PFSK-1 (cell line): Measurements from ENCODE around the gene ADRA2A.

Experiments
- FOXP2 ChIP-seq: optimal IDR thresholded peaks from 2 replicates; pipeline ENCODE3; 2011; ENCODE audit warnings: borderline replicate concordance, control low read depth, inconsistent platforms; ENCODE audit not compliant: insufficient read depth; ENCODE audit errors: extremely low read length, extremely low read depth
- POLR2AphosphoS5 ChIP-seq: IDR thresholded peaks from 2 replicates; pipeline ENCODE4 v1.6.1; 2012; ENCODE audit warnings: low read depth, mild to moderate bottlenecking, control low read depth, low read length, moderate library complexity
- REST ChIP-seq, 2 experiments: IDR thresholded peaks; 2 replicates each; pipeline versions ENCODE4 v1.6.1 to v1.8.0; 2011 to 2012; ENCODE audit warnings: low read depth in 2 of 2, low read length in 2 of 2, control low read depth in 1 of 2, inconsistent platforms in 1 of 2, mild to moderate bottlenecking in 1 of 2, moderate library complexity in 1 of 2; ENCODE audit not compliant: insufficient read depth in 1 of 2
- SIN3A ChIP-seq: IDR thresholded peaks from 2 replicates; pipeline ENCODE4 v1.6.1; 2012; ENCODE audit warnings: mild to moderate bottlenecking, low read length, moderate library complexity, borderline replicate concordance; ENCODE audit not compliant: insufficient read depth
- TAF1 ChIP-seq: IDR thresholded peaks from 2 replicates; pipeline ENCODE4 v1.6.1; 2012; ENCODE audit warnings: low read length, control low read depth, borderline replicate concordance; ENCODE audit not compliant: insufficient read depth

Gene ADRA2A

GRCh38 chr10:111113961-111114757 lies 37.3 kb downstream of the ADRA2A start:
- TF ChIP-seq FOXP2 (no peak), TAF1 (no peak), REST (IDR thresholded peaks at IDR 0.05; ENCODE audit: insufficient read depth in 1 of 2, low read depth in 2 of 2, low read length in 2 of 2) (no peak), POLR2AphosphoS5 (no peak), SIN3A (no peak)

- TF ChIP-seq REST (IDR thresholded peaks at IDR 0.05; ENCODE audit: insufficient read depth in 1 of 2, low read depth in 2 of 2, low read length in 2 of 2) (no peak), SIN3A (no peak), FOXP2 (no peak), POLR2AphosphoS5 (no peak), TAF1 (no peak)
Measured at GRCh38 chr10:111114758-111115500, 38.1 kb downstream of the ADRA2A start.

- TF ChIP-seq REST (IDR thresholded peaks at IDR 0.05; ENCODE audit: insufficient read depth in 1 of 2, low read depth in 2 of 2, low read length in 2 of 2): no peak
- TF ChIP-seq SIN3A: no peak
- no peak for TF ChIP-seq FOXP2
- TF ChIP-seq TAF1: no peak
- TF ChIP-seq POLR2AphosphoS5: no peak
Measured at GRCh38 chr10:111116211-111116610, 39.4 kb downstream of the ADRA2A start.

DNA sequence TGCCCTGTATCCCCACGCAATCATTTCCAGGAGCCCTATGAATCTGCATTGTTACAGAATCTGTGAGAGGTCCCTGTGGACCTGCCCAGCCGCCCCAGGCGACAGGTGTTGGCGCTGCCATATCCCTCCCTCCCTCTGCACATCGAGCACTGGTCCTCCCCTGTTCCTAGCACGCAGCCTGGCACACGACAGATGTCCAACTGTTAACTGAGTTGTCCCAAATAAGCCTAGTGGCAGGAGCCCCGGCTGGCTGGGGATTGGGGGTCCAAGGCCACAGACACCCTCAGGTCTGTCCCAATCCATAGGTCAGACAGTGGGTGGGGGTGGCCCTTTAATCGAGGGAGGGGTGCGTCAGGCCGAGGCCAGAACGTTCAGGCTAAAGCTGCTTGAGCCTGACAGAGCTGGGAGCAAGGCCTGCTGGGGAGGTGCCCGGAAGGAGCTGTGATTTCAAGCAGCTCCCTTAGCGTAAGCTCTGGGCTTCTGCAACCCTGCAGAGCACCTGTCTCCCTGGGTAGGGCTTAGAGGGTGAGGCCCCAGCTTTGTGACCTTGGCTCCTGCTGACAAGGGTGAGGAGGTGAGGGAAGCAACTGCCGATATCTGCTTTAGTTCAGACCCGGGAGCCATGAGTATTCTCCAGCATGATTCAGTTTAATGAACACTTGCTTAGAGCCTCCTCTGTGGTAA lies 40.1 kb downstream of the ADRA2A start:
- TF ChIP-seq FOXP2 (no peak), TAF1 (no peak), REST (IDR thresholded peaks at IDR 0.05; ENCODE audit: insufficient read depth in 1 of 2, low read depth in 2 of 2, low read length in 2 of 2) (no peak), POLR2AphosphoS5 (no peak), SIN3A (no peak)
